ENCODE data around the gene DNAJB2.

- TF ChIP-seq CTCF (conservative IDR thresholded peaks at IDR 0.05) (no peak), ZFX (IDR thresholded peaks at IDR 0.05) (no peak)
These were observed 6.2 kb upstream of the DNAJB2 start for GRCh38 chr2:219272995-219273394.

Measured in C4-2B (cell line).